Neutrophil (primary cell): ENCODE data around the gene JAG1.

ENCODE experiments used
- H3K27ac ChIP-seq: fragments of 200-600 bp; sonication (generic); 2 replicates; pipeline ENCODE4 v1.5.1; 2016; ENCODE audit warnings: mild to moderate bottlenecking, moderate library complexity
- H3K27me3 ChIP-seq: fragments of 200-600 bp; sonication (generic); 2 replicates; pipeline ENCODE4 v1.6.0; 2016; ENCODE audit warnings: mild to moderate bottlenecking
- H3K36me3 ChIP-seq: fragments of 200-600 bp; sonication (generic); 2 replicates; pipeline ENCODE4 v1.5.1; 2017
- H3K4me1 ChIP-seq, 2 experiments: fragments of 200-600 bp in 1 of 2; sonication (generic) in 1 of 2; 1 replicate in 1 of 2; 2 replicates in 1 of 2; pipeline versions ENCODE4 v1.5.1 to v1.6.1; 2013 to 2016; ENCODE audit warnings: low read depth in 1 of 2, low read length in 1 of 2, mild to moderate bottlenecking in 1 of 2, moderate library complexity in 1 of 2; ENCODE audit not compliant: control insufficient read depth in 1 of 2, insufficient read depth in 1 of 2
- H3K4me3 ChIP-seq, 2 experiments: fragments of 200-600 bp in 1 of 2; sonication (generic) in 1 of 2; 1 replicate in 1 of 2; 2 replicates in 1 of 2; pipeline ENCODE4 v1.5.1; 2013 to 2016; ENCODE audit warnings: low read depth in 1 of 2, low read length in 1 of 2, mild to moderate bottlenecking in 1 of 2, moderate library complexity in 1 of 2
- H3K9me3 ChIP-seq: fragments of 200-600 bp; sonication (generic); 2 replicates; pipeline ENCODE4 v1.5.1; 2016
- TF ChIP-seq, protein P1 (sequence below): fragments of 200-600 bp; sonication (generic); IDR thresholded peaks from 2 replicates; pipeline ENCODE4 v1.5.1; 2016; ENCODE audit warnings: antibody characterized with exemption

The JAG1 gene

GRCh38 chr20:10671221-10671918 lies 2.4 kb downstream of the JAG1 start:
- no peaks in the 10 kb centered on the region for H3K36me3 ChIP-seq
- peaks cover 2% of the 10 kb centered on the region for H3K27me3 ChIP-seq
- peak overlapping the region; percentile 98 for H3K27ac ChIP-seq
- peak overlapping the region; percentile 90 to 94 for H3K4me3 ChIP-seq
- TF ChIP-seq, protein P1, sequence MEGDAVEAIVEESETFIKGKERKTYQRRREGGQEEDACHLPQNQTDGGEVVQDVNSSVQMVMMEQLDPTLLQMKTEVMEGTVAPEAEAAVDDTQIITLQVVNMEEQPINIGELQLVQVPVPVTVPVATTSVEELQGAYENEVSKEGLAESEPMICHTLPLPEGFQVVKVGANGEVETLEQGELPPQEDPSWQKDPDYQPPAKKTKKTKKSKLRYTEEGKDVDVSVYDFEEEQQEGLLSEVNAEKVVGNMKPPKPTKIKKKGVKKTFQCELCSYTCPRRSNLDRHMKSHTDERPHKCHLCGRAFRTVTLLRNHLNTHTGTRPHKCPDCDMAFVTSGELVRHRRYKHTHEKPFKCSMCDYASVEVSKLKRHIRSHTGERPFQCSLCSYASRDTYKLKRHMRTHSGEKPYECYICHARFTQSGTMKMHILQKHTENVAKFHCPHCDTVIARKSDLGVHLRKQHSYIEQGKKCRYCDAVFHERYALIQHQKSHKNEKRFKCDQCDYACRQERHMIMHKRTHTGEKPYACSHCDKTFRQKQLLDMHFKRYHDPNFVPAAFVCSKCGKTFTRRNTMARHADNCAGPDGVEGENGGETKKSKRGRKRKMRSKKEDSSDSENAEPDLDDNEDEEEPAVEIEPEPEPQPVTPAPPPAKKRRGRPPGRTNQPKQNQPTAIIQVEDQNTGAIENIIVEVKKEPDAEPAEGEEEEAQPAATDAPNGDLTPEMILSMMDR: no peak
- H3K4me1 ChIP-seq: peaks cover 25 to 27% of the 10 kb centered on the region in 2 experiments
- H3K9me3 ChIP-seq: no peaks in the 10 kb centered on the region

- H3K9me3 ChIP-seq: no peaks in the 10 kb centered on the region
- peaks cover 25 to 27% of the 10 kb centered on the region in 2 experiments for H3K4me1 ChIP-seq
- H3K4me3 ChIP-seq: peak overlapping the region in 1 of 2 experiments; percentile 94
- H3K27ac ChIP-seq: no peak overlapping the region
- TF ChIP-seq, protein P1: no peak
- H3K36me3 ChIP-seq: no peaks in the 10 kb centered on the region
- H3K27me3 ChIP-seq: no peaks in the 10 kb centered on the region
Measured at GRCh38 chr20:10670501-10671220, 3.1 kb downstream of the JAG1 start.

DNA sequence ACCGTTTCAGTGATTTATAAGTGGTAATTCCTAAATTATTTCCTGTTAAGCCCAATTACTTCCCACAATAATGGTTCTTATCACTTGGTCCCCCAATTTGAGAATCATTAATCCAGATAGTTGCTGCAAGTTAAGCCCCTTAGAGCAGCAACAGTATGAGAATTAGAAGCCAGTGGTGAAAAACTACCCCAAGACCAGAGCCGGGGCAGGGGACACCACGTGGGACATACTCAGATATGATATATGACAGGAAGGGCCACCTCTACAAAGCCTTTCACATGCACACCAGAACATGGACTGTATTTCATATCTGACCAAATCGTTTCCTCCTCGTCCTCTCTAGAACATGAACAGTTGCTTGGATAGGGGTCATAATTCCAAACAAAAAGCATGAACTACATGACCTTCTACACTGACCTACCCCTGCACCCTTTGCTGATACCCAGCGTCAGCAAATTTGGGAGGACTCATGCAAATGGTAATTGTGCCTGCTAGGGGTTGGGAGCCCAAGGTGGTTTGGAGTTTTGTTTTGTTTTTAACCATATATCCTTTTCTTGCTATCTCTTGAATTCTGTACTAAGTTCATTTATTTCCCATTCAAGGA lies 3.9 kb downstream of the JAG1 start:
- H3K36me3 ChIP-seq: no peaks in the 10 kb centered on the region
- no peak overlapping the region for H3K27ac ChIP-seq
- no peak overlapping the region for H3K4me3 ChIP-seq
- peaks cover 18 to 21% of the 10 kb centered on the region in 2 experiments for H3K4me1 ChIP-seq
- no peaks in the 10 kb centered on the region for H3K27me3 ChIP-seq
- TF ChIP-seq, protein P1: no peak
- H3K9me3 ChIP-seq: no peaks in the 10 kb centered on the region

DNA sequence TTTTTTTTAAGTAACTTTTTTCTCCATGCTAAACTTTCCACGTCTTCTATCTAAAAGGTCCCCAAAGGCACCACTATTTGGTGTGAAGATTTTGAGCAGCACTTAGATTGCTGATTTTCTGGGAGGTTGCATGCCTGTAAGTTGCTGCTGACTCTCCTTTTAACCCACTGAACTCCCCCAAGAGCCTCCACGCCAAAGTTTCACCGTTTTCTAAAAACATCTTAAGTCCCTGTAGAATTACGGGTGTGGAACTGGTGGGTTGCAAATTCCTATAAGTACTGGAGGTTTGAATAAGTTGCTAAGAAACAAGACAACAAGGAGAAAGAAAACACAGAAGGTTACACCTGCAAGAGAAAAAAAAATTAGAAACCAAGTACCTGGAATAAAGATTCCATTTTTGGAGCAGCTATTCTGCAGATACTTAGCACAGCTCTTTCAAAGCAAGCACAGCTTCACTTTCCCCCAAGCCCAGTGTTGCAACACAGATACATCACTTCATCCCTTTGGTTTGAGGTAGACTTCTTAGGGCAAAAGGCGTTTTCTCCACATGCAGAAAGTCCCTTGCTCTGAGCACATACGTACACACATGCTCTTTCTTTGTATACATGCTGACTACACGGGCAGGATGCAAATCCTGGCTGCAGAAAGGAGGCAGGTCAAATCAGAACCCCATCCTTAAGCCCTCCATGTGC lies 5.0 kb downstream of the JAG1 start:
- Histone ChIP-seq H3K4me1 (peaks cover 16 to 19% of the 10 kb centered on the region in 2 experiments), H3K9me3 (no peaks in the 10 kb centered on the region), H3K27ac (no peak overlapping the region), H3K27me3 (no peaks in the 10 kb centered on the region), H3K36me3 (peaks cover 3% of the 10 kb centered on the region), H3K4me3 (no peak overlapping the region)
- TF ChIP-seq, protein P1: no peak

DNA sequence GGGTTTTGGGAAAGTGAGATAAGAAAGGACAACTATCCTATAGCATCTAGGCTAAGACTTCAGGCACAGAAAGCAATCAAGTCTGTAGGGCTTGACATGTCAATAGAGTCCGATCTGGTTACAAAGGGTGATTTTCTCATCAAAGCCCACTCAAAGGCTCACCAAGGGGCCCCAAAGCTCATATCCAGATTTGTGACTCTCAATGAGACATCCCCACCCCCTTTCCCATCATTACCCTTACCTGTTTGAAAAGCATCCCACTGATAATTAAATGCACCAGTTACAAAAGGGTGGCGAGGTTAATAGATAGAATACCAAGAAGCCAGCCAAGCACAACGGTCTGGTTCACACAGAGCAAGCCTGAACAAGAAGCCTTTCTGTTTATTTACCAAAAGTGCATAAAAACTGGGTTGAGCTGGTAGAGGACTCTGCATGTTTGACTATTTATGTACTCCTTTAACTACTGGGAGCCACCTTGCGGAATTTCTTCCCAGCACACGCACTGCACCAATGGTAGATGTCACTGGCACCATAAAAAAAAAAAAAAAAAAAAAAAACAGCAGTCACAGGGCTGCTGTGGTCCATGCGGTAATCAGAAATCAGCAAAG lies 6.1 kb downstream of the JAG1 start:
- peaks cover 16 to 19% of the 10 kb centered on the region in 2 experiments for H3K4me1 ChIP-seq
- H3K27ac ChIP-seq: no peak overlapping the region
- no peaks in the 10 kb centered on the region for H3K27me3 ChIP-seq
- no peaks in the 10 kb centered on the region for H3K9me3 ChIP-seq
- H3K36me3 ChIP-seq: peaks cover 12% of the 10 kb centered on the region
- H3K4me3 ChIP-seq: no peak overlapping the region
- TF ChIP-seq, protein P1: no peak
